ENCODE results near the gene HS6ST1.

HS6ST1 gene

DNA sequence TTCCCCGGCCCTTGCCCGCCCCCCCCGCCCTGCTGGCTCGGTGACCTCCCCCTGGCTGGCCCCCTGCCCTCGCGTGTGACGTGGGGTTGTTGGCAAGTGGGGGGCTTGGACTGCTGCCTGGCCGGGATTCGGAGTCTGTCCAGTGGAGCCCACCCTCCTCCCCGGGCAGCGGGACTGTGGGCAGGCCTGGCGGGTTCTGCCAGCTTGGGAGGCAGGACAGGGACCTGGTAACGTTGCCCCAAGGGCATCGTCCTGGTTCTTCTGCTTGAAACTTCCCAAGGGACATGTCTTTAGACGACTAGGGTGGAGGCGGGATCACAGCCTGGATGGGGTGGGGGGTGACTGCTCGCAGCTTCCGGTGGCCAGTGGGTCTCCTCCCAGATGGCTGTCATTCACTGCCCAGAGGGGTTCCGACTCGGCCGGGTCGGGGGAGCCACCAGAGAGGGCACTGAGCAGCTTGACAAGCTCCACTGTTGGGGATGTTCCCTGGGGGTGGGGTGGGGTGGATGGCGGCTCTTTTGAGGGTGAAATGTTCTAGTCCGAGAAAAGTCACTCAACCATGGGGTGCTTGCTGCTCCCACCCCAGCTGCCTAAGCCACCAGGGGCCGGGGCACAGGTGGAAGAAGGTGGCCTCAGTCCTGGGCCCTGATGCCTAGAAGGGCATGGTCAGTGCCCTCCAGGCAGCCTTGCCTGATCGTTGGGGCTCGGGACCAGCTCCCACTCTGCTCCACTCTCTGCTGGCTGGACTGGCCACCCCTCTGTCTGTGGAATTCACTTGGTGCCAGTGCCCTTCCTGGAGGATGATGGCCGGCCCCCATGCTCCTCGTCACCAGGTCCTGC, 4.3 kb upstream of the HS6ST1 start:
- peak overlapping the region in 1 of 2 experiments; percentile 70 for H3K4me3 ChIP-seq (ENCODE audit: insufficient read depth in 1 of 2, low read depth in 1 of 2, low read length in 2 of 2)
- H3K4me2 ChIP-seq (ENCODE audit: low read length, poor library complexity, severe bottlenecking): peak overlapping the region; percentile 95
- H3K4ac ChIP-seq (ENCODE audit: low read depth in 1 of 2, low read length in 2 of 2): peak overlapping the region in 1 of 2 experiments; percentile 87
- no peak overlapping the region for H2BK5ac ChIP-seq (ENCODE audit: low read depth, low read length, poor library complexity, severe bottlenecking)
- WGBS: 69% methylated on average over 29 of the region's 29 CpGs
- H2BK12ac ChIP-seq (ENCODE audit: low read length in 2 of 2): peak overlapping the region in 1 of 2 experiments; percentile 75
- no peak for DNase-seq
- H4K91ac ChIP-seq (ENCODE audit: low read length): peak overlapping the region; percentile 23
- H3K27ac ChIP-seq (ENCODE audit: low read length, poor library complexity, severe bottlenecking): no peak overlapping the region
- H3K36me3 ChIP-seq (ENCODE audit: control insufficient read depth in 1 of 2, insufficient read depth in 2 of 2, low read depth in 1 of 2, low read length in 2 of 2): no peaks in the 10 kb centered on the region
- peak overlapping the region; percentile 86 to 89 for H3K18ac ChIP-seq (ENCODE audit: low read depth in 1 of 2, low read length in 2 of 2)
- no peaks in the 10 kb centered on the region for H3K27me3 ChIP-seq (ENCODE audit: control insufficient read depth in 1 of 2, insufficient read depth in 1 of 2, low read length in 2 of 2)
- H3K4me1 ChIP-seq (ENCODE audit: control insufficient read depth, insufficient read depth, low read depth, low read length): peaks cover 20% of the 10 kb centered on the region
- no peak overlapping the region for H2BK15ac ChIP-seq (ENCODE audit: low read depth, poor library complexity, severe bottlenecking)
- H2AFZ ChIP-seq (ENCODE audit: low read depth, low read length): no peak overlapping the region
- peak overlapping the region; percentile 5 for H2AK5ac ChIP-seq (ENCODE audit: low read length, severe bottlenecking)
- peak overlapping the region; percentile 98 for H2BK120ac ChIP-seq (ENCODE audit: low read depth, low read length)
- H3K9me3 ChIP-seq (ENCODE audit: control insufficient read depth, low read length): no peaks in the 10 kb centered on the region
- H3K23ac ChIP-seq (ENCODE audit: low read length in 2 of 2): no peak overlapping the region
- H3K9ac ChIP-seq (ENCODE audit: low read length): peak overlapping the region; percentile 89
- H4K8ac ChIP-seq (ENCODE audit: low read length): peak overlapping the region; percentile 89
- peak overlapping the region in 1 of 2 experiments; percentile 82 for H3K14ac ChIP-seq (ENCODE audit: low read length in 2 of 2)
- H3K79me1 ChIP-seq (replicated peaks; ENCODE audit: low read length, poor library complexity, severe bottlenecking): no peaks in the 10 kb centered on the region

DNA sequence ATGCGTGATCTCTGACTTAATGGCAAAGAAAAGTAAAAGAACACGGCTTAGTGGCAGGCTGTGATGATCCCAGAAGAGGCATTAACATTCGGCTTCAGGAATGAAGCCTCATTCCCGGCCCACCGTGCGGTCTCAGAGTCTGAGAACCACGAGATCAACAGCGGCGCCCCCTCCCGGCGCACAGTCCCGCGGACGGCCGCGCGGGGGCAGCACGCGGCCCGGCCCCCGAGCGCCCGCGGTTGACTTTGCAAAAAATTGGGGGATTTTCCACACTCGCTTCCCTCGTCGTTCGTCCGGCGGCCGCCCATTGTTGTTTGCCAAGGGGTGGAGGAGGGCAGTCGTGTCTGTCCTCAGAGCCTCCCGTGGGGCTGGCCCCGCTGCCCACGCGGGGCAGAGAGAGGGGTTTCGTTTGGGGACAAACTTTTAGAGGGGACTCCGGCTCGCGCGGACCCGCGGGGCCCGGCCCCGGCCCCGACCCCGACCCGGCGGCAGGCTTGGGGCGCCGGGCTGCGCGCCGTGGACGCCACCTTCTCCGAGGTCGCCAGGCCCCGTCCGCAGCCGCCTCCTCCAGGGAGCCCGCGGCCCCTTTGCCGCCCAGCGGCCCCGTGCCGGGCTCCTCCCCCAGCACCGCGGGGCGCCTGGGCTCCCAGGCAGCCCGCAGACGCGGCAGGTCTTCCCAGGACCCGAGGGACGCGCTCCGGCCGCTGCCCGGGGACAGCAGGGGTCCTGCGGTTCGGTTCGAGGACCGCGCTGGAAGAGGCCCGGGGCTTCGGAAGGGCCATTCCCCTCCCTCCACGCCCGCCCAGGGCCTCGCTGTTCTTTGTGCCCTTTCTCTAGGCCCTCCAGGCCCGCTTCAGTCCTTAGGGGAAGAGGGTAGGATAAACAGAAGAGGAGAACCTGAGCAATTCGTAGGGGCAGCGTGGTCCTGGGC, 3.4 kb upstream of the HS6ST1 start:
- H3K4ac ChIP-seq (ENCODE audit: low read depth in 1 of 2, low read length in 2 of 2): peak overlapping the region; percentile 84 to 87
- peak overlapping the region; percentile 89 for H4K8ac ChIP-seq (ENCODE audit: low read length)
- peak overlapping the region; percentile 89 for H3K9ac ChIP-seq (ENCODE audit: low read length)
- H3K4me1 ChIP-seq (ENCODE audit: control insufficient read depth, insufficient read depth, low read depth, low read length): peaks cover 29% of the 10 kb centered on the region
- H2BK120ac ChIP-seq (ENCODE audit: low read depth, low read length): peak overlapping the region; percentile 98
- H3K4me3 ChIP-seq (ENCODE audit: insufficient read depth in 1 of 2, low read depth in 1 of 2, low read length in 2 of 2): peak overlapping the region; percentile 58 to 70
- peak overlapping the region; percentile 86 for H2BK5ac ChIP-seq (ENCODE audit: low read depth, low read length, poor library complexity, severe bottlenecking)
- peak overlapping the region in 1 of 2 experiments; percentile 82 for H3K14ac ChIP-seq (ENCODE audit: low read length in 2 of 2)
- no peaks in the 10 kb centered on the region for H3K36me3 ChIP-seq (ENCODE audit: control insufficient read depth in 1 of 2, insufficient read depth in 2 of 2, low read depth in 1 of 2, low read length in 2 of 2)
- no peak overlapping the region for H2AK5ac ChIP-seq (ENCODE audit: low read length, severe bottlenecking)
- H2BK12ac ChIP-seq (ENCODE audit: low read length in 2 of 2): peak overlapping the region in 1 of 2 experiments; percentile 84
- H3K9me3 ChIP-seq (ENCODE audit: control insufficient read depth, low read length): no peaks in the 10 kb centered on the region
- peaks cover 0 to 6% of the 10 kb centered on the region in 2 experiments for H3K27me3 ChIP-seq (ENCODE audit: control insufficient read depth in 1 of 2, insufficient read depth in 1 of 2, low read length in 2 of 2)
- H3K79me1 ChIP-seq (replicated peaks; ENCODE audit: low read length, poor library complexity, severe bottlenecking): peaks cover 8% of the 10 kb centered on the region
- peak overlapping the region; percentile 58 for H2BK15ac ChIP-seq (ENCODE audit: low read depth, poor library complexity, severe bottlenecking)
- H3K23ac ChIP-seq (ENCODE audit: low read length in 2 of 2): peak overlapping the region in 1 of 2 experiments; percentile 61
- no peak overlapping the region for H3K27ac ChIP-seq (ENCODE audit: low read length, poor library complexity, severe bottlenecking)
- peak overlapping the region; percentile 92 for H4K91ac ChIP-seq (ENCODE audit: low read length)
- H3K18ac ChIP-seq (ENCODE audit: low read depth in 1 of 2, low read length in 2 of 2): peak overlapping the region; percentile 86 to 89
- 2% methylated on average over 63 of the region's 91 CpGs for WGBS
- peak; percentile 81 for DNase-seq
- peak overlapping the region; percentile 70 for H2AFZ ChIP-seq (ENCODE audit: low read depth, low read length)
- peak overlapping the region; percentile 95 for H3K4me2 ChIP-seq (ENCODE audit: low read length, poor library complexity, severe bottlenecking)

GRCh38 chr2:128320906-128321771, 2.5 kb upstream of the HS6ST1 start:
- H3K36me3 ChIP-seq (ENCODE audit: control insufficient read depth in 1 of 2, insufficient read depth in 2 of 2, low read depth in 1 of 2, low read length in 2 of 2): peaks cover 0 to 4% of the 10 kb centered on the region in 2 experiments
- H2BK12ac ChIP-seq (ENCODE audit: low read length in 2 of 2): peak overlapping the region in 1 of 2 experiments; percentile 84
- peak overlapping the region; percentile 24 to 82 for H3K4ac ChIP-seq (ENCODE audit: low read depth in 1 of 2, low read length in 2 of 2)
- H3K4me2 ChIP-seq (ENCODE audit: low read length, poor library complexity, severe bottlenecking): no peak overlapping the region
- H3K14ac ChIP-seq (ENCODE audit: low read length in 2 of 2): no peak overlapping the region
- peak overlapping the region; percentile 0 for H2BK120ac ChIP-seq (ENCODE audit: low read depth, low read length)
- H4K8ac ChIP-seq (ENCODE audit: low read length): peak overlapping the region; percentile 78
- H2BK5ac ChIP-seq (ENCODE audit: low read depth, low read length, poor library complexity, severe bottlenecking): no peak overlapping the region
- H3K23ac ChIP-seq (ENCODE audit: low read length in 2 of 2): peak overlapping the region in 1 of 2 experiments; percentile 80
- H3K18ac ChIP-seq (ENCODE audit: low read depth in 1 of 2, low read length in 2 of 2): peak overlapping the region in 1 of 2 experiments; percentile 46
- peak overlapping the region; percentile 65 for H2AK5ac ChIP-seq (ENCODE audit: low read length, severe bottlenecking)
- peaks cover 38% of the 10 kb centered on the region for H3K4me1 ChIP-seq (ENCODE audit: control insufficient read depth, insufficient read depth, low read depth, low read length)
- H2AFZ ChIP-seq (ENCODE audit: low read depth, low read length): no peak overlapping the region
- H3K9me3 ChIP-seq (ENCODE audit: control insufficient read depth, low read length): no peaks in the 10 kb centered on the region
- peak overlapping the region; percentile 41 for H3K9ac ChIP-seq (ENCODE audit: low read length)
- DNase-seq: peak; percentile 39
- peaks cover 0 to 8% of the 10 kb centered on the region in 2 experiments for H3K27me3 ChIP-seq (ENCODE audit: control insufficient read depth in 1 of 2, insufficient read depth in 1 of 2, low read length in 2 of 2)
- peak overlapping the region; percentile 82 for H2BK15ac ChIP-seq (ENCODE audit: low read depth, poor library complexity, severe bottlenecking)
- WGBS: 75% methylated on average over 23 of the region's 23 CpGs
- H3K4me3 ChIP-seq (ENCODE audit: insufficient read depth in 1 of 2, low read depth in 1 of 2, low read length in 2 of 2): peak overlapping the region in 1 of 2 experiments; percentile 44
- no peak overlapping the region for H3K27ac ChIP-seq (ENCODE audit: low read length, poor library complexity, severe bottlenecking)
- peak overlapping the region; percentile 56 for H4K91ac ChIP-seq (ENCODE audit: low read length)
- H3K79me1 ChIP-seq (replicated peaks; ENCODE audit: low read length, poor library complexity, severe bottlenecking): peaks cover 16% of the 10 kb centered on the region
